Ovary (tissue), 9 donors: ENCODE results near the gene CACNB4. TPM values are rescaled to one million over a fixed set of nuclear protein-coding genes. Genes with fewer than 3 reads are reported as not detected.
"Not testable (repeated sequence)": the region's sequence is repeated elsewhere in the genome, so short reads cannot be mapped to it uniquely, and the experiment has no call there.

Experiments
- DNase-seq, 5 donors: peaks; one replicate each; pipeline ENCODE4 v3.0.0-alpha.2; 2019 to 2020
- H3K27ac ChIP-seq, 2 donors: fragments of 200-600 bp; one replicate each; pipeline versions ENCODE4 v1.5.1 to v1.8.0; 2019 to 2022
- H3K27me3 ChIP-seq: fragments of 200-600 bp; one replicate; pipeline ENCODE4 v1.8.0; 2022
- H3K36me3 ChIP-seq: fragments of 200-600 bp; sonication (generic); one replicate; pipeline ENCODE4 v1.5.1; 2019
- H3K4me1 ChIP-seq: one replicate; pipeline ENCODE4 v1.8.1; 2013; ENCODE audit warnings: mild to moderate bottlenecking, moderate library complexity; ENCODE audit not compliant: insufficient read depth
- H3K4me3 ChIP-seq: fragments of 200-600 bp; sonication (generic); one replicate; pipeline ENCODE4 v1.5.1; 2017
- H3K9me3 ChIP-seq, 2 donors: fragments of 200-600 bp in 1 of 2; sonication (generic) in 1 of 2; one replicate each; pipeline versions ENCODE4 v1.5.1 to v1.8.1; 2013 to 2019; ENCODE audit warnings: mild to moderate bottlenecking in 1 of 2, moderate library complexity in 1 of 2
- CTCF ChIP-seq, 3 donors: fragments of 450-650 bp in 2 of 3; fragments of 200-600 bp in 1 of 3; IDR thresholded peaks; one replicate each; pipeline versions ENCODE4 v1.5.1 to v1.8.0; 2016 to 2022; ENCODE audit warnings: antibody characterized with exemption in 3 of 3, mild to moderate bottlenecking in 1 of 3
- EP300 ChIP-seq: sonication (generic); formaldehyde crosslinking; IDR thresholded peaks from one replicate; pipeline ENCODE4 v1.6.1; 2017; ENCODE audit warnings: antibody characterized with exemption
- POLR2A ChIP-seq: fragments of 450-650 bp; IDR thresholded peaks from one replicate; pipeline ENCODE4 v1.6.1; 2017; ENCODE audit warnings: antibody characterized with exemption, mild to moderate bottlenecking, moderate library complexity
- WGBS, 3 donors: extraction: QIAGEN DNeasy Blood & Tissue Kit in 1 of 3; methylation state at CpG; one replicate each; pipeline versions ENCODE4 v1.1.5 to v1.1.7; 2013 to 2017; 5-methylcytosine and 5-hydroxymethylcytosine counted together
- intact Hi-C, 4 donors: fragments of 100-400 bp; cut with DNase I; formaldehyde crosslinking; loops; one replicate each; pipeline versions ENCODE4 v1.11.0 to v1.15.1; 2022 to 2023
- polyA plus RNA-seq, 2 donors: library from polyadenylated mRNA; stranded (reverse); fragments of 200-250 nt in 1 of 2; fragments of 350-450 nt in 1 of 2; fragmentation: Illumina TruSeq in 1 of 2; extraction: RNeasy Lipid Tissue Mini Kit (QIAGEN cat#74804) in 1 of 2; gene quantifications; one replicate each; pipeline ENCODE4 v1.2.3, GENCODE V29; 2013 to 2014
- total RNA-seq, 7 donors: library from RNA; depleted of rRNA in 2 of 7; stranded (reverse); fragments of >200 nt in 2 of 7; fragmentation: NEBNext Ultra II Directional in 3 of 7; extraction: Animal tissue kit (Norgen Biotek cat#: 25700) in 3 of 7; gene quantifications; one replicate each; pipeline versions ENCODE4 v1.1.0 to v1.2.4, GENCODE V29; 2016 to 2023
- donor health status: DM: no; HTN: no; CAD: no; lungs with moderate emphysema.
- donor health status: DM: no; HTN: no; CAD: no.
- donor health status: Bipolar disorder and iron deficiency.
- donor health status: DM: yes; HTN: yes; CAD: no.
- donor health status: DM: no; HTN: no; CAD: no.
- donor health status: DM: yes; HTN: yes; CAD: no.

CACNB4 gene
- total and polyA plus RNA-seq, 9 donors = 0.23 to 1.9 (median 1.0) TPM

- intact Hi-C loops = no loop called here
- H3K36me3 ChIP-seq = no peaks in the 10 kb centered on the region
- no peaks in the 10 kb centered on the region for H3K4me1 ChIP-seq
- DNase-seq = no peak
- TF ChIP-seq POLR2A (no peak), EP300 (no peak), CTCF (IDR thresholded peaks at IDR 0.05) (no peak)
- H3K4me3 ChIP-seq = no peak overlapping the region
- H3K9me3 ChIP-seq = no peaks in the 10 kb centered on the region
- H3K27ac ChIP-seq = no peak overlapping the region
- no peaks in the 10 kb centered on the region for H3K27me3 ChIP-seq
- WGBS, 3 donors = 88 to 93% (median 92%) methylated on average over 4 of the region's 4 CpGs
Observed at GRCh38 chr2:152126664-152127063, 27.8 kb upstream of the CACNB4 start.

DNA sequence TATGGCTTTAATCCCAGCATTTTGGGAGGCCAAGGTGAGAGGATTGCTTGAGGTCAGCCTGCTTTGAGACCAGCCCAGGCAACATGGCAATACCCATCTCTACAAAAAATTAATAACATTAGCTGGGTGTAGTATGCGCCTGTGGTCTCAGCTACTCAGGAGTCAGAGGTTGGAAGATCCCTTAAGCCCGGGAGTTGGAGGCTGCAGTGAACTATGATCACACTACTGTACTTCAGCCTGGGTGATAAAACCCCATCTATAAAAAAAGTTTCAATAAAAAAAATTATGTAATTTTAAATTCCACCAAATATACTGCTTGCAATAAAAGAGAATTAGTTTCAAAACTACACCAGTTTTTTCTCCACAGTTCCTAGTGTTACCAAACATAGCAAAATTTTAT, 23.3 kb upstream of the CACNB4 start:
- intact Hi-C loops = no loop called here
- H3K27ac ChIP-seq = no peak overlapping the region
- no peak for DNase-seq
- no peaks in the 10 kb centered on the region for H3K27me3 ChIP-seq
- H3K9me3 ChIP-seq = no peaks in the 10 kb centered on the region
- no peaks in the 10 kb centered on the region for H3K4me1 ChIP-seq
- no peak overlapping the region for H3K4me3 ChIP-seq
- no peaks in the 10 kb centered on the region for H3K36me3 ChIP-seq
- WGBS, 3 donors = 94 to 97% (median 96%) methylated on average over 2 of the region's 2 CpGs
- TF ChIP-seq POLR2A (no peak), EP300 (no peak), CTCF (IDR thresholded peaks at IDR 0.05) (no peak)

GRCh38 chr2:152120430-152120829, 21.6 kb upstream of the CACNB4 start:
- no peaks in the 10 kb centered on the region for H3K4me1 ChIP-seq
- H3K4me3 ChIP-seq = no peak overlapping the region
- H3K27ac ChIP-seq = no peak overlapping the region
- TF ChIP-seq CTCF (IDR thresholded peaks at IDR 0.05) = no peak
- TF ChIP-seq POLR2A = no peak
- TF ChIP-seq EP300 = no peak
- WGBS, 3 donors = 91 to 98% (median 93%) methylated on average over 1 of the region's 1 CpG
- intact Hi-C loops = no loop called here
- no peaks in the 10 kb centered on the region for H3K27me3 ChIP-seq
- no peak for DNase-seq
- H3K9me3 ChIP-seq = no peaks in the 10 kb centered on the region
- no peaks in the 10 kb centered on the region for H3K36me3 ChIP-seq

- Histone ChIP-seq H3K9me3 (no peaks in the 10 kb centered on the region), H3K4me3 (no peak overlapping the region), H3K36me3 (no peaks in the 10 kb centered on the region), H3K4me1 (no peaks in the 10 kb centered on the region), H3K27ac (no peak overlapping the region), H3K27me3 (no peaks in the 10 kb centered on the region)
- 89 to 93% (median 92%) methylated on average over 3 of the region's 3 CpGs for WGBS, 3 donors
- no peak for TF ChIP-seq EP300
- no peak for TF ChIP-seq POLR2A
- no peak for TF ChIP-seq CTCF (IDR thresholded peaks at IDR 0.05)
- intact Hi-C loops = no loop called here
- no peak for DNase-seq
Observed at GRCh38 chr2:152115952-152116351, 17.1 kb upstream of the CACNB4 start.

- H3K9me3 ChIP-seq = no peaks in the 10 kb centered on the region
- DNase-seq = no peak
- no peak overlapping the region for H3K4me3 ChIP-seq
- TF ChIP-seq CTCF (IDR thresholded peaks at IDR 0.05) (no peak), POLR2A (no peak), EP300 (no peak)
- intact Hi-C loops = no loop called here
- no peaks in the 10 kb centered on the region for H3K27me3 ChIP-seq
- no peaks in the 10 kb centered on the region for H3K36me3 ChIP-seq
- H3K27ac ChIP-seq = no peak overlapping the region
- H3K4me1 ChIP-seq = no peaks in the 10 kb centered on the region
- 93 to 97% (median 94%) methylated on average over 3 of the region's 3 CpGs for WGBS, 3 donors
Observed at GRCh38 chr2:152114366-152114765, 15.5 kb upstream of the CACNB4 start.

DNA sequence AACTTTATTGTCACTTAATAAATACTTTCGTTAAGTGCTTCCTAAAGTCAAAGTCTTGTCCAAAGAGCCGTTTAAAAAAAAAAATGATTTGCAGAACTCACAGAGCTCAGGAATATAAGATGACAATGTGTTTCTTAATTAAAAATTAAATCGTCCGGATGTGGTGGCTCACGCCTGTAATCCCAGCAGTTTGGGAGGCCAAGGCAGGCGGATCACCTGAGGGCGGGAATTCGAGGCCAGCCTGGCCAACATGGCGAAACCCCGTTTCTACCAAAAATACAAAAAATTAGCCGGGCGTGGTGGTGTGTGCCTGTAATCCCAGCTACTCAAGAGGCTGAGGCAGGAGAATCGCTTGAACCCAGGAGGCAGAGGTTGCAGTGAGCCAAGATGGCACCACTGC, 8.3 kb upstream of the CACNB4 start:
- WGBS, 3 donors = 94% methylated on average over 13 of the region's 13 CpGs

More for the DNA sequence above, 8.3 kb upstream of the CACNB4 start:
- intact Hi-C loops, H3K4me3 ChIP-seq, H3K9me3 ChIP-seq, H3K27me3 ChIP-seq, DNase-seq, H3K36me3 ChIP-seq, H3K4me1 ChIP-seq, H3K27ac ChIP-seq: not testable (repeated sequence)
